Measurements from ENCODE around the gene DHRS13.

The DHRS13 gene, protein sequence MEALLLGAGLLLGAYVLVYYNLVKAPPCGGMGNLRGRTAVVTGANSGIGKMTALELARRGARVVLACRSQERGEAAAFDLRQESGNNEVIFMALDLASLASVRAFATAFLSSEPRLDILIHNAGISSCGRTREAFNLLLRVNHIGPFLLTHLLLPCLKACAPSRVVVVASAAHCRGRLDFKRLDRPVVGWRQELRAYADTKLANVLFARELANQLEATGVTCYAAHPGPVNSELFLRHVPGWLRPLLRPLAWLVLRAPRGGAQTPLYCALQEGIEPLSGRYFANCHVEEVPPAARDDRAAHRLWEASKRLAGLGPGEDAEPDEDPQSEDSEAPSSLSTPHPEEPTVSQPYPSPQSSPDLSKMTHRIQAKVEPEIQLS

GRCh38 chr17:28902819-28903545, at the start of gene DHRS13:
Gene DHRS13 (minus strand): TSS chr17:28903079. CDS start chr17:28902944, 135 bp downstream.
- DNase-seq, result peak; percentile 98

- peak; percentile 98 for DNase-seq
These were observed 49.4 kb upstream of the DHRS13 start for GRCh38 chr17:28951991-28952975.

DNA sequence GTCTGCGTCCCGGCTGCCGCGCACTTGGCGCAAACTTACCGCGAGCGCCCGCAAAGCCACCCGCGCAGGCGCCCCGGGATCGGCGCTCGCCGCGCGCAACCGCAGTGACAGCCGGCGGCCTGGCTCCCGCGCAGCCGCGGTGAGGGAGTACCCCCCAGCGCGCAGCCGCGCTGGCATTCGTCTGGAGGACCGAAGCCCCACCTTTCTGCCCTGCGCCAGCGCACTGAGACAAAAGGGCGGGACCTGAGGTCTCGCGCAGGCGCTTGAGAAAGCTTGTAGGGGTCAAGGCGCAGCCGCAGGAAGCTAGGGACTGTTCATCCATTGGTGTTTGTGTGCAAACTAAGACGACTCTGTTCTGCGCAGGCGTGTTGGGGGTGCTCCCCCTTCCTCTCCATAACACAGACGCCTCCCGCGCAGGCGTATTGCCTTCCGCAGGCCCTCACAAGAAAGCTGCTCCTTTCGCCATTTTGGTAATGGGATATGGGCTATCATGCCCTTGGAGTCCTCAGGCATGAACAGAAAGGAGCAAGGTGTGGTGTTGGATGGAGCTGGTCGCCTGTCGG, 48.6 kb upstream of the DHRS13 start, which contains the start of gene PHF12:
Gene PHF12 (minus strand): TSS at position 91 of the 563 bp plus-strand sequence. CDS start 558 bp downstream, outside the sequence.
- DNase-seq, result peak; percentile 100

DNA sequence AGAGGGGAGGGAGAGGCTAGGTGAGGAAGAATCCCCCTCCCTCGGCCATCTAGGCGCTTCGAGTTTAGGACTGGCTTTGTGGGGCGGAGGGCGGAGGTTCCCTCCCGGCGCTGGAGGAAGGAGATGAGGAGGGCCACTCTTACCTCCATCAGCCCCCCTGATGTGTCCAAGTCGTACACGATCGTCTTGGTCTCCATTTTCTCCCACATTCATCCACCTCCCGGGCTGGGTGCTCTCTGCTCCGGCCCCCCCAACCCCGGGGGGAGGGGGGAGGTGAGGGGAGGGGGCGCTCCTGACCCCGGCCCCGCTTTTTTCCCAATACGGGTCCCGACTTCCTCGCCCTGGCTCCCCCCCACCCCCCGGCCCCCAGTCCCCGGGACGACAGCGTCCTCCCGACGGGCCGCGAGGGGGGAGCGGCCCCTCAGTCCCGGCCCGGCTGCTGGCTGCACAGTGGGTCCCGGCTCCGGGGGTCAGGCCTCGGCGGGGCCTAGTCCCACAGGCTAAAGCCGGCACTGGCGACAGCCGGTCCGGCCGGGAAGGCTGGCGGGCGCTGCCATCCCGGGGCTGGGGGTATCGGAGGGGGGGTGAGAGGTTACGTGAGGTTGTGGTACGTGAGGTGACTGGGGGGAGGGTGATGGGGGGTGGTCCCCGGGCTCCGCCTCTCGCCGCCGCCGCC, 48.0 kb upstream of the DHRS13 start:
- no peak for DNase-seq

- DNase-seq, result peak; percentile 85
These were observed 47.3 kb upstream of the DHRS13 start for GRCh38 chr17:28950017-28950751.

DNA sequence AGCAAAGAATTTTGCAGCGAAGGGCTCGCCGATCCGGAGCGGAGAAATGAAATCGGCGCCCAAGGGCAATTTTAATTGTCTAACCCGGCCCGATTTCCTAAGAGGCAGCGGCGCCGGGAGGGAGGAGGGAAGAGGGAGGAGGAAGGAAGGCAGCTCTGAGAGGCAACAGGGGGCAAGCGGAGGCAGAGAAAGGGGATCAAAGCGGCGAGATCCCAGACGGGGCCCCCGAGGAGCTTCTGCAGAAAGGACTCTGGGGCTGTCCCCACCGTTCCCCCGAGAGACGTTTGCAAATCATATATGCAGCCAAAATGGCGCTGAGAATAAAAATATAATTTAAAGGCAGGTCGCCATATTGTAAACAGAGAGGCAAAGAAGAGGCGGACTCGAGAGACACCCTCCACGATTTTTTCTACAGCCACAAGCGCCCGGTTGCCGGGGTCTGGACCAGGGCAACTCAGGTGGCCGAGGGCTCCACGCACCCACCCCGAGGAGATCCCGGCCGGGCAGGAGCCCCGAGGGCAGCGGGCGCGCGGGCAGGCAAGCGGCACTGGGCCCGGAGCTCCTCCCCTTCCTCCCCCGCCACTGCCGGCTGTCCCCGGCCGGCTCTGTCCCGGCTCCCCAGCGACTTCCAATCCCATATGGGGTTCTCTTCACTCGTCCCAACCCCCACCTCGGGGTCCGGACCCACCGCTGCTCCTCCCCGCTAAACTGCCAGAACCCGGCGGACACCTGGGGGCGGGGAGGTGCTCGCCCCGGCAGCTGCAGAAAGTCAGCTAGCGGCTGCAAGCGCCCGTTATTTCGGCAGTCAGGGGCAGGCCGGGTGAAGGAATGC, 46.5 kb upstream of the DHRS13 start:
- DNase-seq, result peak; percentile 86

DNA sequence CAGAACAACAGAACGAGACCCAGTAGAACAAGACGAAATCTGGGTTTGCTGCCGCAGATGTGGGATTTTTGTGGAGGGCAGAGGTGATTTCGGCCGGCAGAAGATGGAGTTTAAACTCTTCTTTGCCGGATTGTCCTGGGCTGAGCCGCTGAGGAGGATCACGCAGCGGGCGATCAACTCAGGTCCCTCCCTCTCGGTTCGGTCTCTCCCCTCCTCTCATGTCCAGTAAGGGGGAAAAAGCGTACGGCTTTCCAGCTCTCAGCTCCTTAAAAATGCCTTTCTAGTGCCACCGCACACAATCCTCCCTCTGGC, 46.0 kb upstream of the DHRS13 start:
- DNase-seq, result no peak

GRCh38 chr17:28948342-28948741, 45.5 kb upstream of the DHRS13 start:
- no peak for DNase-seq

- DNase-seq, result no peak
These were observed 44.8 kb upstream of the DHRS13 start for GRCh38 chr17:28947639-28948038.

- no peak for DNase-seq
These were observed 43.4 kb upstream of the DHRS13 start for GRCh38 chr17:28946239-28946638.

GRCh38 chr17:28944862-28945741, 42.2 kb upstream of the DHRS13 start:
- DNase-seq, result no peak

DNA sequence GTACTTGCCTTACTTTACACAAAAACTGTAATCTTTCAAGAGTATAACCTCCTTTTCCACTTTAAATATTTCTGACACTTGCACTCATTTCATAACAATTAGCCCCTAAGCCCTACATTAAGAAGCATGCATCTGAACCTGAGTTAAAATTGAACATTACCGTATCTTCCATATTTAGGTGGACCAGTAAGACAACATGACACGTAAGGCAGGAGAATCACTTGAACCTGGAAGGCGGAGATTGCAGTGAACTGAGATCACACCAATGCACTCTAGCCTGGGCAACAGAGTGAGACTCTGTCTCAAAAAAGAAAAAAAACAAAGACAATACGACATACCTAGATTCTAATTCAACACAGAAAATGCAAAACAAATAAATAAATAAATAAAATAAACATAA, 41.5 kb upstream of the DHRS13 start:
- DNase-seq, result no peak

DNA sequence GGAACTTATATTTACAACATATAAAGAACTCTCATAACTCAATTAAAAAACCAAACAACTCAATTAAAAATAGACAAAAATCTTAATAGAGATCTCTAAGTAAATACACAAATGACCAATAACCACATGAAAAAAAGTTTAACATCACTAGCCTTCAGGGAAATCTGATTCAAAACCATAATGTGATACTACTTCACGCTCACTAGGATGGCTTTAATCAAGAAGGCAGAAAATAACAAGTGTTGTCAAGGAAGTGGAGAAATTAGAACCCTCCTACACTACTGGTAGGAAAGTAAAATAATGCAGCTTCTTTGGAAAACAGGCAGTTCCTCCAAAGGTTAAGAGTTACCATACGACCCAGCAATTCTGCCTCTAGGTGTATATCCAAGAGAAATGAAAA, 40.0 kb upstream of the DHRS13 start:
- no peak for DNase-seq

DNA sequence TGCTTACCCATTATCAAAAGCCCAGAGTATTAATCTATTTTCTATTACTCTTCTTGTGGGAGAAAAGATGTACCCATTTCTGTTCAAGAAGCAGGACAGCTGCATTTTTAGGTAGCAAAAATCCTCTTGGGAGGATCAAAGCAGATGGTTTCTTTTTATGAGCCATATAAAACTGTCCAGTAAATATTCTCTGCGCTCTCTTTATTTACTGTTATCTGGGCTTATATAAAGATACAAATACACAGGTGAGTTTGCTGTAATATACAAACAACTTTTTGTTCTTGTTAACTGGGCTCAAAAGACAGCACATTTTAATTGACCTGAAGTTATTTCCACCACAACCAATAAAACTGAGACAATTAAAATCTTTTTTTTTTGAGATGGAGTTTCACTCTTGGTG, 38.4 kb upstream of the DHRS13 start:
- no peak for DNase-seq

GRCh38 chr17:28940675-28941074, 37.8 kb upstream of the DHRS13 start:
- no peak for DNase-seq

GRCh38 chr17:28940142-28940541, 37.3 kb upstream of the DHRS13 start:
- DNase-seq, result no peak

DNA sequence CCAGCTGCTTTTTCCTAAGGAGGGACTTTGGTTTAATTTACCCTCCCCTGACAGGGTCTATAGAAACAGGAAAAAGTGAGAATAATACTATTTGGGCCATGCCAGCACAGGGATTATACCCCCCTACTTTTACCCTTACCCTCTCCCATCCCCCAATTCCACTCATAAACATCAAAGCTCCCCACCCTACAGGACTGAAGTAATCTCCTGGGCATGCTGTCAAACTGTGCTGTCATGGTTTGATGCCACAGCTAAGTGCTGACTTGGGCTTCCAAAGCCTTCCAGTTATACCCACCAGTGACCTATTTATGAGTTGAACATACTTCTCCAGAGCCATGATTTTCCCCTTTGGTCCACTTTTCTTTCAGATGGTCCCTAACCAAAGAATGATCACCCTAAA, 35.7 kb upstream of the DHRS13 start:
- no peak for DNase-seq

DNA sequence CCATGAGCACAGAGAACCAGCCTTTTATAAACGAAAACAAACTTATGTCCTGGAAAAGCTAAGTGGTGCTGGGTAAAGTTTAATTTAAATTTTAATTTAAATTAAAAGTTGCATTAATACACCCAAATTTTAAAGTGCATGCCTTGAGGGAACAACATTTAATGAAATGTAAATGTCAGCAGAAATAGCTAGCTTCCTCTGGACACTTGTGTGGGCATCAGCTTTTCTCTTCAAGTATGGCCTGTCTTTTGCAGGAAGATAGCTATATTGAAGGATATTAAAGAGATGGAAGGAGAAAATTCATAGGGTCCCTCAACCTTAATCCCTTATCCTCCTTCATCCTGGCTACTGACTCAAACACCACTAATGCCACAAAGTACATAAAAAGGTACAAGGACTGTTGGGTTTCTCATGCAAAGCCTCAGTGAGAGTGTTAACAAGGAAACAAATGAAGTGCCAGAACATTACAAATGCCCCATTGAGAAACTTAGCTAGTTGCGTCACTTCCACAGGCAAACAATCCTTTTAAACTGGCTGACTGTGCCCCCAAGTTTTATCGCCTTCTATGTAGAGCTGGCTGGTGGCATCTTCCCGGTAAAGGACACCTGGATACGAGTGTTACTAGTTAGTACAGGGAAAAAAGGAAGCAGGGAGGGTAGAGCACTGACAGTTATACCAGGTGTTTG, 34.3 kb upstream of the DHRS13 start:
- DNase-seq, result no peak
